ENCODE results near the gene NPC1.

DNA sequence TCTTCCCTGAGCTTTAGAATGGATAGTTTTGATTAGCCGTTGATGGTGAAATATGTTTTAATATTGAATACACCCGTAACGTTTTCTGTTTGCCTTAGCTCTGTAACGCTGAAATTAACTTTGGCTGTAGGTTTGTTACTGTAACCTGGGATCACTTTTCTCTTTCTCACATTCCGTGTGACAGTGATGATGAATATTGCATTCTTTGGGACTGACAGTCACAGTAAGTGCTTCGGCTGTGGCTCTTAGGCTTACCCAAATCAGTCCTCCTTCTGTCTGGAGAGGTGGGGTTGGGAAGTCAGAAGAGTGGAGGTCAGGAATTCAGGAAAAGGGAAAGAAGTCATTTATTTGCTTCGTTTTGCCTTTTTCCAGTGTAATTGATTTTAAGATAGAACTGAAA, 65.0 kb downstream of the NPC1 start:
- TF ChIP-seq, protein P1, sequence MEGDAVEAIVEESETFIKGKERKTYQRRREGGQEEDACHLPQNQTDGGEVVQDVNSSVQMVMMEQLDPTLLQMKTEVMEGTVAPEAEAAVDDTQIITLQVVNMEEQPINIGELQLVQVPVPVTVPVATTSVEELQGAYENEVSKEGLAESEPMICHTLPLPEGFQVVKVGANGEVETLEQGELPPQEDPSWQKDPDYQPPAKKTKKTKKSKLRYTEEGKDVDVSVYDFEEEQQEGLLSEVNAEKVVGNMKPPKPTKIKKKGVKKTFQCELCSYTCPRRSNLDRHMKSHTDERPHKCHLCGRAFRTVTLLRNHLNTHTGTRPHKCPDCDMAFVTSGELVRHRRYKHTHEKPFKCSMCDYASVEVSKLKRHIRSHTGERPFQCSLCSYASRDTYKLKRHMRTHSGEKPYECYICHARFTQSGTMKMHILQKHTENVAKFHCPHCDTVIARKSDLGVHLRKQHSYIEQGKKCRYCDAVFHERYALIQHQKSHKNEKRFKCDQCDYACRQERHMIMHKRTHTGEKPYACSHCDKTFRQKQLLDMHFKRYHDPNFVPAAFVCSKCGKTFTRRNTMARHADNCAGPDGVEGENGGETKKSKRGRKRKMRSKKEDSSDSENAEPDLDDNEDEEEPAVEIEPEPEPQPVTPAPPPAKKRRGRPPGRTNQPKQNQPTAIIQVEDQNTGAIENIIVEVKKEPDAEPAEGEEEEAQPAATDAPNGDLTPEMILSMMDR (IDR thresholded peaks at IDR 0.05; ENCODE audit: low read length): no peak
- no peak for TF ChIP-seq EZH2 (IDR thresholded peaks at IDR 0.05; ENCODE audit: borderline replicate concordance, low read length)
